K562 (cell line): ENCODE data around the gene NME7. TPM values are rescaled to one million over a fixed set of nuclear protein-coding genes. Genes with fewer than 3 reads are reported as not detected.

ENCODE experiments used
- ATF1 ChIP-seq, 2 experiments: fragments of 450-650 bp in 1 of 2; IDR thresholded peaks; 2 replicates each; pipeline ENCODE4 v1.6.1; 2016; ENCODE audit warnings: missing compliant biosample characterization in 1 of 2, missing genetic modification characterization in 1 of 2
- ATF7 ChIP-seq: fragments of 450-650 bp; IDR thresholded peaks from 2 replicates; pipeline ENCODE4 v1.7.1; 2014; ENCODE audit warnings: mild to moderate bottlenecking, moderate library complexity
- BACH1 ChIP-seq: fragments of 200-800 bp; sonication (Bioruptor generic); IDR thresholded peaks from 2 replicates; pipeline ENCODE4 v1.6.1; 2016; ENCODE audit warnings: missing genetic modification characterization, missing compliant biosample characterization
- BHLHE40 ChIP-seq: IDR thresholded peaks from 2 replicates; pipeline ENCODE4 v1.6.1; 2011; ENCODE audit warnings: low read length, improper control_type of control experiment
- BRD9 ChIP-seq: fragments of 450-650 bp; IDR thresholded peaks from 2 replicates; pipeline ENCODE4 v1.6.1; 2018; ENCODE audit warnings: low read depth; ENCODE audit not compliant: partially characterized antibody
- CREB1 ChIP-seq, 2 experiments: sonication (generic) in 1 of 2; formaldehyde crosslinking in 1 of 2; IDR thresholded peaks; 2 replicates each; pipeline versions ENCODE4 v1.6.1 to v1.8.0; 2012 to 2022; ENCODE audit warnings: inconsistent platforms in 1 of 2, mild to moderate bottlenecking in 1 of 2, missing genetic modification reagents in 1 of 2, moderate library complexity in 1 of 2
- CSDE1 ChIP-seq, 2 experiments: fragments of 450-650 bp; IDR thresholded peaks; 2 replicates each; pipeline ENCODE4 v1.6.1; 2016; ENCODE audit warnings: mild to moderate bottlenecking in 1 of 2
- DACH1 ChIP-seq: fragments of 450-650 bp; IDR thresholded peaks from 2 replicates; pipeline ENCODE4 v1.6.1; 2018; ENCODE audit not compliant: partially characterized antibody
- DPF2 ChIP-seq: fragments of 450-650 bp; IDR thresholded peaks from 2 replicates; pipeline ENCODE4 v1.6.1; 2016
- ELF4 ChIP-seq: fragments of 450-650 bp; formaldehyde crosslinking; IDR thresholded peaks from 2 replicates; pipeline ENCODE4 v1.4.0; 2022; ENCODE audit warnings: missing genetic modification characterization
- GABPA ChIP-seq: fragments of 200-800 bp; sonication (Bioruptor generic); conservative IDR thresholded peaks from 2 replicates; pipeline ENCODE4 v1.6.1; 2016; ENCODE audit warnings: low read depth, missing genetic modification characterization, missing compliant biosample characterization
- GABPB1 ChIP-seq: sonication (generic); formaldehyde crosslinking; IDR thresholded peaks from 2 replicates; pipeline ENCODE4 v1.8.0; 2022; ENCODE audit warnings: mild to moderate bottlenecking, missing genetic modification reagents
- KDM1A ChIP-seq, 2 experiments: fragments of 450-650 bp; IDR thresholded peaks; 2 replicates each; pipeline ENCODE4 v1.6.1; 2016; ENCODE audit warnings: mild to moderate bottlenecking in 2 of 2
- PHF20 ChIP-seq: fragments of 450-650 bp; IDR thresholded peaks from 2 replicates; pipeline ENCODE4 v1.6.1; 2018; ENCODE audit not compliant: partially characterized antibody
- RBBP5 ChIP-seq: fragments of 200-600 bp; sonication (generic); IDR thresholded peaks from 2 replicates; pipeline ENCODE4 v1.6.1; 2012; ENCODE audit warnings: borderline replicate concordance, mild to moderate bottlenecking, low read length, control low read depth, inconsistent platforms; ENCODE audit not compliant: insufficient read depth, poor library complexity, severe bottlenecking
- RBM22 ChIP-seq: fragments of 200-400 bp; formaldehyde crosslinking; IDR thresholded peaks from 2 replicates; pipeline ENCODE4 v1.6.1; 2018; ENCODE audit warnings: low read length, low read depth; ENCODE audit not compliant: poor library complexity, severe bottlenecking
- RBM25 ChIP-seq: fragments of 200-400 bp; formaldehyde crosslinking; IDR thresholded peaks from 2 replicates; pipeline ENCODE4 v1.6.1; 2018; ENCODE audit warnings: low read length, low read depth, moderate library complexity; ENCODE audit not compliant: severe bottlenecking
- SOX6 ChIP-seq: fragments of 450-650 bp; IDR thresholded peaks from 2 replicates; pipeline ENCODE4 v1.6.1; 2014; ENCODE audit warnings: mild to moderate bottlenecking
- TAF1 ChIP-seq: IDR thresholded peaks from 2 replicates; pipeline ENCODE4 v1.6.1; 2011; ENCODE audit warnings: mild to moderate bottlenecking, low read length, moderate library complexity; ENCODE audit not compliant: insufficient read depth, control insufficient read depth, severe bottlenecking; ENCODE audit errors: extremely low read depth
- TARDBP ChIP-seq: fragments of 450-650 bp; IDR thresholded peaks from 2 replicates; pipeline ENCODE4 v1.6.1; 2016
- TRIM24 ChIP-seq, 2 experiments: fragments of 450-650 bp; IDR thresholded peaks; 2 replicates each; pipeline ENCODE4 v1.6.1; 2016
- ZNF408 ChIP-seq: fragments of 250-450 bp; sonication (Bioruptor Pico); IDR thresholded peaks from 2 replicates; pipeline ENCODE4 v1.4.0; 2020; ENCODE audit warnings: low read depth, mild to moderate bottlenecking, moderate library complexity
- ZNF717 ChIP-seq: fragments of 250-450 bp; sonication (Bioruptor Pico); IDR thresholded peaks from 2 replicates; pipeline ENCODE4 v1.5.0; 2021
- ZNF780A ChIP-seq: fragments of 250-450 bp; sonication (Bioruptor Pico); IDR thresholded peaks from 2 replicates; pipeline ENCODE4 v1.5.0; 2021; ENCODE audit warnings: mild to moderate bottlenecking
- ZNF785 ChIP-seq: fragments of 250-450 bp; sonication (Bioruptor Pico); IDR thresholded peaks from 2 replicates; pipeline ENCODE4 v1.4.0; 2020; ENCODE audit warnings: mild to moderate bottlenecking
- ZSCAN29 ChIP-seq: fragments of 450-650 bp; IDR thresholded peaks from 2 replicates; pipeline ENCODE4 v1.6.1; 2017
- polyA plus RNA-seq, 8 experiments: library from polyadenylated mRNA; depleted of rRNA in 4 of 8; stranded (reverse) in 5 of 8; unstranded in 3 of 8; fragments of >200 nt; fragmentation: Nextera tagmentation in 2 of 8; fragmentation: Illumina TruSeq in 1 of 8; extraction: Ambion mirVana in 2 of 8; extraction: Trizol in 1 of 8; gene quantifications; 2 replicates each; pipeline versions ENCODE4 v1.2.1 to v1.2.3, GENCODE V29; 2011 to 2014; ENCODE audit warnings: inconsistent platforms in 1 of 8, missing spikeins in 1 of 8
- total RNA-seq, 7 experiments: library from RNA; depleted of rRNA in 6 of 7; stranded (reverse); fragments of >200 nt in 6 of 7; fragmentation: Illumina TruSeq in 2 of 7; extraction: Trizol in 2 of 7; gene quantifications; 2 replicates each; pipeline versions ENCODE4 v1.2.1 to v1.2.3, GENCODE V29; 2011 to 2021; ENCODE audit warnings: low replicate concordance in 1 of 7
- TF ChIP-seq, protein P1 (sequence below): sonication (generic); formaldehyde crosslinking; IDR thresholded peaks from 2 replicates; pipeline ENCODE4 v1.9.0; 2022; ENCODE audit warnings: mild to moderate bottlenecking, missing genetic modification reagents
- TF ChIP-seq, protein P2 (sequence below), 2 experiments: fragments of 450-650 bp; IDR thresholded peaks; 2 replicates each; pipeline ENCODE4 v1.6.1; 2016
- TF ChIP-seq, protein P3 (sequence below): fragments of 450-650 bp; IDR thresholded peaks from 2 replicates; pipeline ENCODE4 v1.6.1; 2016

The NME7 gene
- total and polyA plus RNA-seq, 9 of the 15 experiments (the other 6 are each of a cell fraction or from before 2014, with no cell fraction given): 7.9 to 43.2 (median 23.9) TPM

DNA sequence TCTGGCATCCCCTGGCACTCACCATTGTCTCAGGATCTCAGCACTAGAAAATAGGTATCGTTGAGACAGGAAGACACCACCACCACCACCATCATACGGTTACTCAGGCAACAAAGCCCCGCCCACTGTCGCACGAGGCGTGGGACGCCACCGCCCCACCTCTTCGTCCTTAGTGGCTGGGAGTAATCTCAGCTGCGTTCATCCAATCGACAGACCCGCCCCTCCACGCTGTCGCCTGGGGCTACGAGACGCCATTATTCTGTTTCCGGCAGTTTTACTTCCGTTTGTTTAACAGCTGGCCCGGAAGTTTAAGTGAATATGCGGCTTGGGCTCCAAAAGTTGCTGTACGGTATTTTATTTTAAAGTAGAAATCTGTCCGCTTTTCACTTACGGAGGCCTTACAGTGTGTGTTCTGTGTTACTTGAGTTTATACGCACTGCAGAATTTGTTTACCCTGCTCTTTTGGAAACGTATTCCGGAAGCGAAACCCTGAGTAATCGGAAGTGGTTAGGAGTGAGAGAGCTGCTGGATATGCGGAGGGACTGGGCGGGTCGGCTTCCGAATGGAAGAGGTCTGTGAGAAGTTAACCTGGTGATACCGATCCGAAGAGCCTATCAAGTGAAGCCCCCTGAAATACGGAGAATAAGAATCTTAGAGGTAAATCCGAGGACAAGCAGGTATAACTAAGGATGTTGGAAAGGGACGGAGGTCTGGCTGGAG, at the start of gene NME7, which contains the start of gene BLZF1 (continued):
- TF ChIP-seq GABPA (tag): peak; percentile 100
- peak; percentile 72 for TF ChIP-seq BRD9
- peak; percentile 75; the same call in 1 of the 2 replicates for TF ChIP-seq CREB1 (IDR thresholded peaks at IDR 0.05)
- peak; percentile 58; the same call in 1 of the 2 replicates for TF ChIP-seq CREB1 (CRISPR knock-in tag; IDR thresholded peaks at IDR 0.05)
- TF ChIP-seq TRIM24 (IDR thresholded peaks at IDR 0.05): no peak
- peak; percentile 61 for TF ChIP-seq TAF1
- TF ChIP-seq DPF2: peak; percentile 28; the same call in 1 of the 2 replicates
- TF ChIP-seq ELF4 (CRISPR knock-in tag): peak; percentile 35; the same call in 1 of the 2 replicates
- TF ChIP-seq ZNF408: no peak
- no peak for TF ChIP-seq ZSCAN29
- TF ChIP-seq RBBP5: peak; percentile 85
- TF ChIP-seq ATF1 (CRISPR knock-in tag; IDR thresholded peaks at IDR 0.05): no peak
- TF ChIP-seq ATF1 (tag; IDR thresholded peaks at IDR 0.05): peak; percentile 94
- TF ChIP-seq BHLHE40: peak; percentile 84
- TF ChIP-seq KDM1A (IDR thresholded peaks at IDR 0.05): 0 out of 4 replicates have a peak, but pooled peaks of 1 of the 2 experiments have one; percentile 5
- TF ChIP-seq, protein P1, sequence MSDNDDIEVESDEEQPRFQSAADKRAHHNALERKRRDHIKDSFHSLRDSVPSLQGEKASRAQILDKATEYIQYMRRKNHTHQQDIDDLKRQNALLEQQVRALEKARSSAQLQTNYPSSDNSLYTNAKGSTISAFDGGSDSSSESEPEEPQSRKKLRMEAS (CRISPR knock-in tag): peak; percentile 84
- peak; percentile 88 for TF ChIP-seq GABPB1 (CRISPR knock-in tag)
- TF ChIP-seq, protein P2, sequence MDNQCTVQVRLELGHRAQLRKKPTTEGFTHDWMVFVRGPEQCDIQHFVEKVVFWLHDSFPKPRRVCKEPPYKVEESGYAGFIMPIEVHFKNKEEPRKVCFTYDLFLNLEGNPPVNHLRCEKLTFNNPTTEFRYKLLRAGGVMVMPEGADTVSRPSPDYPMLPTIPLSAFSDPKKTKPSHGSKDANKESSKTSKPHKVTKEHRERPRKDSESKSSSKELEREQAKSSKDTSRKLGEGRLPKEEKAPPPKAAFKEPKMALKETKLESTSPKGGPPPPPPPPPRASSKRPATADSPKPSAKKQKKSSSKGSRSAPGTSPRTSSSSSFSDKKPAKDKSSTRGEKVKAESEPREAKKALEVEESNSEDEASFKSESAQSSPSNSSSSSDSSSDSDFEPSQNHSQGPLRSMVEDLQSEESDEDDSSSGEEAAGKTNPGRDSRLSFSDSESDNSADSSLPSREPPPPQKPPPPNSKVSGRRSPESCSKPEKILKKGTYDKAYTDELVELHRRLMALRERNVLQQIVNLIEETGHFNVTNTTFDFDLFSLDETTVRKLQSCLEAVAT (IDR thresholded peaks at IDR 0.05): peak; percentile 72 to 85; a peak in 3 of 4 replicates
- peak; percentile 51; the same call in 1 of the 2 replicates for TF ChIP-seq TARDBP
- TF ChIP-seq DACH1: peak; percentile 96
- peak in 1 of 2 experiments; percentile 91; a peak in 2 of 4 replicates for TF ChIP-seq CSDE1 (IDR thresholded peaks at IDR 0.05)
- 0 out of 2 replicates have a peak, but pooled peaks have one; percentile 60 for TF ChIP-seq BACH1 (tag)
- no peak for TF ChIP-seq ZNF717
- peak; percentile 89 for TF ChIP-seq ATF7
- no peak for TF ChIP-seq ZNF780A (CRISPR knock-in tag)
- peak; percentile 35 for TF ChIP-seq RBM25
- TF ChIP-seq RBM22: peak; percentile 65
- TF ChIP-seq PHF20: peak; percentile 90
- TF ChIP-seq ZNF785: no peak
- TF ChIP-seq, protein P3, sequence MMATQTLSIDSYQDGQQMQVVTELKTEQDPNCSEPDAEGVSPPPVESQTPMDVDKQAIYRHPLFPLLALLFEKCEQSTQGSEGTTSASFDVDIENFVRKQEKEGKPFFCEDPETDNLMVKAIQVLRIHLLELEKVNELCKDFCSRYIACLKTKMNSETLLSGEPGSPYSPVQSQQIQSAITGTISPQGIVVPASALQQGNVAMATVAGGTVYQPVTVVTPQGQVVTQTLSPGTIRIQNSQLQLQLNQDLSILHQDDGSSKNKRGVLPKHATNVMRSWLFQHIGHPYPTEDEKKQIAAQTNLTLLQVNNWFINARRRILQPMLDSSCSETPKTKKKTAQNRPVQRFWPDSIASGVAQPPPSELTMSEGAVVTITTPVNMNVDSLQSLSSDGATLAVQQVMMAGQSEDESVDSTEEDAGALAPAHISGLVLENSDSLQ: peak; percentile 89
- TF ChIP-seq SOX6: peak; percentile 27; the same call in 1 of the 2 replicates
